SH-SY5Y (cell line): ENCODE data around the gene NLGN2.

ENCODE experiments used
- GATA2 ChIP-seq: IDR thresholded peaks from 2 replicates; pipeline ENCODE4 v1.6.1; 2011; ENCODE audit warnings: mild to moderate bottlenecking, low read depth, low read length
- GATA3 ChIP-seq: IDR thresholded peaks from 2 replicates; pipeline ENCODE4 v1.6.1; 2011; ENCODE audit warnings: low read depth, mild to moderate bottlenecking, low read length, moderate library complexity

DNA sequence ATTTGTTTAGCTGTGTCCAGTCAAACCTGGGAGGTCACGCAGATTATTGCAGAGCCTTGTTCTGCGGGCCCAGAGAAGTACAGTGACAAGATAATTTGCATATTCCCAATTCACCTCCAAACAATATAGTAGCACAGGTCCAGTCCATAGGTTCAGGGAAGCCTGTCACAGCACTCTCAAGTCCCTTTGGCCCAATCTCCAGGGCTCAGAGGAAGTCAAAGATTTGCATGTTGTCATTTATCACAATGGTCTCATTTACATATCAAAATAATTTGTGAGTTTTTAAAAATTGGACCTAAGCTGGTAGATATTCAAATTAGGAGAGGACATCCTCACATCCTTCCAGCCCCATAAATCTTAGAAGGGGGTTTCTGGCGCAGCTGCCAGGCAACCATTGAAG, 59.9 kb downstream of the NLGN2 start:
- TF ChIP-seq GATA2 (no peak), GATA3 (no peak)
